ENCODE results near the gene CEP70.

DNA sequence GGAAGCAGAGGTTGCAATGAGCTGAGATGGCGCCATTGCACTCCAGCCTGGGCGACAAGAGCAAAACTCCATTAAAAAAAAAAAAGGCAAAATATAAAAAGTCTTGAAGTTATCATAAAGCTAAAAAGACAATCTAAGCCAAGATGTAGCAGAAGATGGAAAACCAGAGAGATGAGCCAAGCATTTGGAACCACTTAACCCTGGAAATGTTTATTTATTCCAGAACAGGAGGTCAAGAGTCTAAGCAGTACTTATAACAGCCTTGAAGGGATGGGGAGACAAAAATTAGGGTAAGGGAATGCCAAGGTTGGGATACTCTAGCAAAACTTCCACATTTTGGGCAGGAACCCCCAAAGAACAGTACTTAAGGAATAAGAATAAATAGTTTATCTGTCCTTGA lies 44.6 kb upstream of the CEP70 start:
- TF ChIP-seq, protein P1, sequence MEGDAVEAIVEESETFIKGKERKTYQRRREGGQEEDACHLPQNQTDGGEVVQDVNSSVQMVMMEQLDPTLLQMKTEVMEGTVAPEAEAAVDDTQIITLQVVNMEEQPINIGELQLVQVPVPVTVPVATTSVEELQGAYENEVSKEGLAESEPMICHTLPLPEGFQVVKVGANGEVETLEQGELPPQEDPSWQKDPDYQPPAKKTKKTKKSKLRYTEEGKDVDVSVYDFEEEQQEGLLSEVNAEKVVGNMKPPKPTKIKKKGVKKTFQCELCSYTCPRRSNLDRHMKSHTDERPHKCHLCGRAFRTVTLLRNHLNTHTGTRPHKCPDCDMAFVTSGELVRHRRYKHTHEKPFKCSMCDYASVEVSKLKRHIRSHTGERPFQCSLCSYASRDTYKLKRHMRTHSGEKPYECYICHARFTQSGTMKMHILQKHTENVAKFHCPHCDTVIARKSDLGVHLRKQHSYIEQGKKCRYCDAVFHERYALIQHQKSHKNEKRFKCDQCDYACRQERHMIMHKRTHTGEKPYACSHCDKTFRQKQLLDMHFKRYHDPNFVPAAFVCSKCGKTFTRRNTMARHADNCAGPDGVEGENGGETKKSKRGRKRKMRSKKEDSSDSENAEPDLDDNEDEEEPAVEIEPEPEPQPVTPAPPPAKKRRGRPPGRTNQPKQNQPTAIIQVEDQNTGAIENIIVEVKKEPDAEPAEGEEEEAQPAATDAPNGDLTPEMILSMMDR (IDR thresholded peaks at IDR 0.05): no peak
- no peak for TF ChIP-seq POLR2AphosphoS5 (IDR thresholded peaks at IDR 0.05)
- TF ChIP-seq POLR2A (IDR thresholded peaks at IDR 0.05): no peak
